IMR-90 (cell line): ENCODE results near the gene TCF7. TPM values are rescaled to one million over a fixed set of nuclear protein-coding genes. Genes with fewer than 3 reads are reported as not detected.
A peak's percentile ranks its signal among the peaks of the same experiment; 100 is the strongest.

Source experiments
- ATAC-seq: fragments of 200-7000 bp; cut with Tn5 transposase; 2 replicates; pipeline ENCODE4 v1.9.1; 2020; ENCODE audit warnings: low read depth, mild to moderate bottlenecking, moderate library complexity
- BruUV-seq: library from RNA; stranded (reverse); fragments of 400-500 nt; replicated peaks from 2 replicates; lab custom pipeline; 2021; lab: Mats Ljungman, UMichigan
- CTCF ChIA-PET: fragments of 300-600 bp; formaldehyde crosslinking; extraction: SDS; loops from one replicate; lab custom pipeline; 2021; ENCODE audit warnings: antibody characterized with exemption; lab: Yijun Ruan, JAX
- POLR2A ChIA-PET: fragments of 300-600 bp; sonication (Branson Sonifier 250); formaldehyde crosslinking; loops from one replicate; lab custom pipeline; 2022; ENCODE audit warnings: antibody characterized with exemption; ENCODE audit not compliant: unreplicated experiment; lab: Charles Lee
- DNase-seq: peaks from one replicate; pipeline ENCODE4 v3.0.0; 2013
- H2AFZ ChIP-seq: replicated peaks from 2 replicates; pipeline ENCODE3; 2013; ENCODE audit warnings: low read length, mild to moderate bottlenecking; ENCODE audit not compliant: poor library complexity
- H2AK5ac ChIP-seq: 2 replicates; pipeline ENCODE4 v1.6.1; 2013; ENCODE audit warnings: low read depth, low read length, inconsistent platforms
- H2AK9ac ChIP-seq: replicated peaks from 2 replicates; pipeline ENCODE3; 2013; ENCODE audit warnings: mild to moderate bottlenecking, low read depth, low read length, moderate library complexity; ENCODE audit not compliant: poor library complexity
- H2BK120ac ChIP-seq: 2 replicates; pipeline ENCODE4 v1.6.1; 2013; ENCODE audit warnings: low read depth, low read length, inconsistent platforms
- H2BK15ac ChIP-seq: 3 replicates; pipeline ENCODE4 v1.6.1; 2013; ENCODE audit warnings: low read depth, low read length, inconsistent platforms
- H2BK20ac ChIP-seq: 2 replicates; pipeline ENCODE4 v1.6.1; 2013; ENCODE audit warnings: low read depth, mild to moderate bottlenecking, inconsistent platforms, low read length, moderate library complexity
- H2BK5ac ChIP-seq: 2 replicates; pipeline ENCODE4 v1.6.1; 2013; ENCODE audit warnings: mild to moderate bottlenecking, low read depth, low read length, inconsistent platforms; ENCODE audit not compliant: poor library complexity, severe bottlenecking
- H3K14ac ChIP-seq: replicated peaks from 2 replicates; pipeline ENCODE4 v1.6.1; 2013; ENCODE audit warnings: low read depth, low read length, inconsistent platforms
- H3K18ac ChIP-seq: 2 replicates; pipeline ENCODE4 v1.6.1; 2013; ENCODE audit warnings: low read depth, low read length, control low read depth
- H3K23ac ChIP-seq: 2 replicates; pipeline ENCODE4 v1.6.1; 2013; ENCODE audit warnings: low read depth, low read length, inconsistent platforms
- H3K27ac ChIP-seq: 2 replicates; pipeline ENCODE4 v1.5.1; 2013; ENCODE audit warnings: mild to moderate bottlenecking, control low read depth, low read length; ENCODE audit not compliant: insufficient read depth
- H3K27me3 ChIP-seq: 2 replicates; pipeline ENCODE4 v1.6.1; 2013; ENCODE audit warnings: low read length; ENCODE audit not compliant: control insufficient read depth, insufficient read depth
- H3K36me3 ChIP-seq: 2 replicates; pipeline ENCODE4 v1.6.1; 2013; ENCODE audit warnings: low read length, mixed read lengths; ENCODE audit not compliant: control insufficient read depth, insufficient read depth
- H3K4ac ChIP-seq: 2 replicates; pipeline ENCODE4 v1.6.1; 2013; ENCODE audit warnings: low read depth, low read length, inconsistent platforms
- H3K4me1 ChIP-seq: 2 replicates; pipeline ENCODE4 v1.6.1; 2013; ENCODE audit warnings: low read length, mixed read lengths; ENCODE audit not compliant: control insufficient read depth, insufficient read depth
- H3K4me2 ChIP-seq: 2 replicates; pipeline ENCODE4 v1.6.1; 2013; ENCODE audit warnings: low read depth, mild to moderate bottlenecking, control low read depth, low read length, moderate library complexity
- H3K4me3 ChIP-seq: 2 replicates; pipeline ENCODE4 v1.5.1; 2013; ENCODE audit warnings: low read depth, mild to moderate bottlenecking, control low read depth, low read length, moderate library complexity; ENCODE audit not compliant: insufficient read depth
- H3K56ac ChIP-seq: 2 replicates; pipeline ENCODE4 v1.6.1; 2013; ENCODE audit warnings: low read length, inconsistent platforms; ENCODE audit not compliant: insufficient read depth; ENCODE audit errors: extremely low read depth
- H3K79me1 ChIP-seq, 2 experiments: 2 replicates each; pipeline ENCODE4 v1.6.1; 2013; ENCODE audit warnings: low read length in 2 of 2, inconsistent platforms in 1 of 2, low read depth in 1 of 2
- H3K9ac ChIP-seq: 2 replicates; pipeline ENCODE4 v1.6.1; 2013; ENCODE audit warnings: low read depth, low read length, control low read depth
- H3K9me1 ChIP-seq: 2 replicates; pipeline ENCODE4 v1.6.1; 2013; ENCODE audit warnings: low read length, inconsistent platforms; ENCODE audit not compliant: insufficient read depth
- H3K9me3 ChIP-seq: 2 replicates; pipeline ENCODE4 v1.6.1; 2013; ENCODE audit warnings: low read length; ENCODE audit not compliant: control insufficient read depth, insufficient read depth
- H4K20me1 ChIP-seq: 2 replicates; pipeline ENCODE4 v1.6.1; 2013; ENCODE audit warnings: low read length, inconsistent platforms; ENCODE audit not compliant: insufficient read depth
- H4K5ac ChIP-seq: 2 replicates; pipeline ENCODE4 v1.6.1; 2013; ENCODE audit warnings: mild to moderate bottlenecking, low read depth, low read length, control low read depth
- H4K8ac ChIP-seq, 2 experiments: 2 replicates each; pipeline ENCODE4 v1.6.1; 2013; ENCODE audit warnings: low read depth in 2 of 2, low read length in 2 of 2, control low read depth in 1 of 2, inconsistent platforms in 1 of 2
- H4K91ac ChIP-seq: 2 replicates; pipeline ENCODE4 v1.6.1; 2013; ENCODE audit warnings: low read depth, low read length, inconsistent platforms; ENCODE audit not compliant: insufficient read depth
- CEBPB ChIP-seq: IDR thresholded peaks from 2 replicates; pipeline ENCODE4 v1.6.1; 2012; ENCODE audit warnings: low read depth, low read length, improper control_type of control experiment
- WGBS, 2 experiments: methylation state at CpG; one replicate each; pipeline versions ENCODE4 v1.1.5 to v1.1.7; 2013; ENCODE audit warnings: missing lambda C conversion rate in 2 of 2; ENCODE audit not compliant: insufficient read length in 1 of 2; ENCODE audit errors: extremely low coverage in 2 of 2; 5-methylcytosine and 5-hydroxymethylcytosine counted together
- dilution Hi-C: fragments of 300-500 bp; cut with HindIII; formaldehyde crosslinking; loops from one replicate; pipeline ENCODE4 v1.14.3; 2018; ENCODE audit warnings: low sequenced_read_pairs; ENCODE audit not compliant: unreplicated experiment
- in situ Hi-C: fragments of 300-500 bp; cut with MboI; formaldehyde crosslinking; loops from 3 replicates; pipeline ENCODE4 v1.14.3; 2019; ENCODE audit warnings: low sequenced_read_pairs, inconsistent platforms, mixed read lengths
- intact Hi-C: fragments of 100-400 bp; cut with micrococcal nuclease; formaldehyde crosslinking; loops from 2 replicates; pipeline ENCODE4 v1.10.0; 2022
- polyA plus RNA-seq, 3 experiments: library from polyadenylated mRNA; depleted of rRNA; stranded (reverse); fragments of >200 nt; gene quantifications; 2 replicates each; pipeline ENCODE4 v1.2.3, GENCODE V29; 2012; ENCODE audit warnings: low replicate concordance in 1 of 3
- total RNA-seq: library from RNA; depleted of rRNA; stranded (reverse); fragments of >200 nt; gene quantifications from 2 replicates; pipeline ENCODE4 v1.2.3, GENCODE V29; 2012

The TCF7 gene
- total and polyA plus RNA-seq, 2 of the 4 experiments (the other 2 are of a cell fraction): 1.3 to 3.4 TPM

DNA sequence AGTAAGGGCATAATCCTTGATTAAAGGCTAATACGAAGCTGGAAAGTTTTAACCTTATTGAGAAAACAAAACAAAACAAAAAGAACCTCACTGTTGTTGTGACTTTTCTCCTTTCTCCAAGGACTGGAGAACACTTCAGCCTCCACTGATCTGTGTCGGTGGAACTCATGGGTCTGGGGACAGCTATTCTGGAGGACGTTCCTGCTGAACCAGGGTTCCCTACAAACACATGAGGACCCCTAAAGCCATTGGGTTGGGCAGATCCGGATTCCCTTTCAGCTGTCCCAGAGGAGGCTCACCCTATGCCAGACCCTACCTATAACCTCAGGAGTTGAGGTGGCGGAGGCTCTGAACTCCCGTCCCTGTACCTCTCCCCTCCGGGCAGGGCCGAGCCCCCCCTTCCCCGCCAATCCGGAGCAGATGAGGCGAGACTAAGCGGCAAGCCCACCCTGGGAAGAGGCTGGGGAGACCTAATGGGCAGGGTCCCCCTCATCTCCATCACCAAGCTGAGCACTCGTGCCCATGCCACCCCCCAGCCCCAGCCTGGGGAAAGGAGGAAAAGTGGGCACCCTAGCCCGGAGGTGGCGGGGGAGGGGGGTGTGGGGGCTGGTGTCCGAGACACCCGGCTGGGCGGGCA is 1.6 kb upstream of the TCF7 start:
- H3K9me1 ChIP-seq: no peaks in the 10 kb centered on the region
- H2BK120ac ChIP-seq: no peak overlapping the region
- H3K27ac ChIP-seq: no peak overlapping the region
- no peaks in the 10 kb centered on the region for H3K4me1 ChIP-seq
- intact Hi-C loops (no loop called here), dilution Hi-C loops (no loop called here), in situ Hi-C loops (no loop called here)
- H2BK5ac ChIP-seq: no peak overlapping the region
- no peak overlapping the region for H3K18ac ChIP-seq
- no peak overlapping the region for H4K5ac ChIP-seq
- no peak for TF ChIP-seq CEBPB
- H2AK5ac ChIP-seq: no peak overlapping the region
- H3K9ac ChIP-seq: no peak overlapping the region
- H3K14ac ChIP-seq: no peak overlapping the region
- 0 out of 2 replicates have a peak overlapping the region, but pooled peaks have one; percentile 24 for H3K23ac ChIP-seq
- H3K4ac ChIP-seq: no peak overlapping the region
- H3K79me1 ChIP-seq: no peaks in the 10 kb centered on the region
- no peak for ATAC-seq
- no peak overlapping the region for H2BK20ac ChIP-seq
- ChIA-PET POLR2A (no interaction called here), CTCF (interaction anchor here (0.8 to 1.1 kb wide), 3 partner anchors 11 to 73 kb away, joined by 3 to 4 read pairs (median 4); no protein-coding TSS in a partner anchor)
- H3K9me3 ChIP-seq: no peaks in the 10 kb centered on the region
- no peak overlapping the region for H3K56ac ChIP-seq
- no peak for DNase-seq
- no TSS peak for BruUV-seq
- H4K91ac ChIP-seq: no peak overlapping the region
- no peak overlapping the region for H2AK9ac ChIP-seq
- no peak overlapping the region for H2BK15ac ChIP-seq
- peaks cover 7% of the 10 kb centered on the region; the same call in 1 of the 2 replicates for H3K27me3 ChIP-seq
- H4K8ac ChIP-seq: no peak overlapping the region
- no peaks in the 10 kb centered on the region for H3K36me3 ChIP-seq
- H4K20me1 ChIP-seq: peaks cover 3% of the 10 kb centered on the region; the same call in 1 of the 2 replicates
- 75% methylated on average over 3 of the region's 18 CpGs; no CpG with 5 or more reads in 1 of the 2 experiments for WGBS, 2 experiments
- H3K4me2 ChIP-seq: no peak overlapping the region
- no peak overlapping the region for H3K4me3 ChIP-seq
- H2AFZ ChIP-seq: no peak overlapping the region
